Stimulated activated naive CD4-positive, alpha-beta T cell treated with Interleukin-2 at 50 U/mL for 16 hours (primary cell): ENCODE data around the gene GSTA2.
"Not testable (repeated sequence)": the region's sequence is repeated elsewhere in the genome, so short reads cannot be mapped to it uniquely, and the experiment has no call there.

Source experiments
- DNase-seq: peaks from one replicate; lab custom pipeline; 2025; lab: John Stamatoyannopoulos, UW

Gene GSTA2

GRCh38 chr6:52763322-52763916 lies at the start of gene GSTA2:
TSS of gene GSTA2 (minus strand) at chr6:52763475. CDS start at chr6:52757947, 5,528 bp downstream.
- DNase-seq, result not testable (repeated sequence)

GRCh38 chr6:52809777-52810176 lies 46.5 kb upstream of the GSTA2 start:
- DNase-seq, result not testable (repeated sequence)

DNA sequence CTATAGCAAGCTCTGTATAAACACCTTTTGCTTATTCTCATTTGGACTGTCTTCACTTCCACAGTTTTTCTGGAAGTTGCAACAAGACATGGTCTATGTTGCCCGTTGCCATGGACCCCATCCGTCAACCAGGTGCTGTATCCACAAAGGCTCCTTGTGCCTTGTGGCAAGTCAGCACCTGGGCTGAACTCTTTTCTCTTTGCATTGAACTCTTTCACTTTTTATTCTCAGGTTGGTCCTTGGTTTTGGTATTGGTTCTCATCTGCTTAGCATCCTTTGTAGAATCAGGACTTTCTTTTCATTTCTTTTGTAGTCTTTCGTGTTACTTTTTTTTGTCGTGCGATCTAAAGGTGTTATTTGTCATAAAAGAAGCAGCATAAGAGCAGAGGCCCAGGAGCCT lies 45.4 kb upstream of the GSTA2 start:
- DNase-seq, result no peak

- DNase-seq, result not testable (repeated sequence)
Observed at GRCh38 chr6:52803668-52804255, 40.5 kb upstream of the GSTA2 start, which contains the start of gene GSTA1. TSS of gene GSTA1 (minus strand) at chr6:52803816. CDS start at chr6:52799267, 4,549 bp downstream.

GRCh38 chr6:52802806-52803205 lies 39.5 kb upstream of the GSTA2 start:
- DNase-seq, result no peak

DNA sequence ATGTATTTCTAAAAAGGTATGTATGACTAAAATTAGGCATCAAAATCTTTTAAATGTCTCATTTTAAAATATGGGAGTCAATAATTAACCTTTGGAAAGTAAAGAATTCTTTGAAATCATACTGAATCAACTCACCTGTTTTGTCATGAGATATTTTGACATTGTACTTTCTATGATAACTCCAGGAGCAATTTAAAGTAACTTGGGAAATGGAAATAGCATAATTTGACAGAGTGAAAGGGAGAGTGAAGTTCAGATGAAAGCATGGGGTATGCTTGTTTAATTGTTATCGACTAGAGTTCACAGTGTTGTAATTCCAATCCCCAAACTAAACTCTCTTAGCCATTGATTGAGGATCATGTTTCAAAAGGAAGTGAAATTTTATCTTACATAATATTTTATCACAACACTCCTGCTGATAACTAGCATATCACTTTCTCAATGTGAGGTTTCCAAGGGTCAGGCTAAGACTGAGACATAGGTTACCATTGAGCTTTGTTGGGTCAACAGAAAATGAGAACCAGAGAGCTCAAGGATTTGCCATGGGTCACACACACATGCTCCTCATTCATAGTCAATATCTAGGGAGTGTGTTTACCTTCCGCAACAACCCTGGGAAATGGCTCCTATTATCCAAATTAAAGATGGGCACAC lies 38.0 kb upstream of the GSTA2 start:
- DNase-seq, result no peak

DNA sequence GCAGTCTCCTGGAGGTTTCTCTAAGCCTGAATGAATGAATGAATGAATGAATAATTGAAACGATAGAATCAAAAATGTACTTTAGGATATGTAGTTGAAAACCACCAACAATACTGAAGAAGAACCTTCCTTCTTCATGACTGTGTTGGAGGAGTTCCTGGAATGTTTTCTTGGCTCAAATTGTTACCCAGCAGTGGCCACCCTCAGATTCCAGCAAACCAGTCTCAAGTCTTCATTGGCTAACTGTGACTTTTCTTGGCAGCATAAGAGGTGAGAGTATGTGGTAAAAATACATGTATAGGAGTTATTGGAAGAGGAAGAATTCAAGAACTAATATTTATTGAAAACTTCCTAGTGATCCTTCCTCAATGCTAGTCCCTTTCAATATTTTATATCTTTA lies 36.0 kb upstream of the GSTA2 start:
- not testable (repeated sequence) for DNase-seq

DNA sequence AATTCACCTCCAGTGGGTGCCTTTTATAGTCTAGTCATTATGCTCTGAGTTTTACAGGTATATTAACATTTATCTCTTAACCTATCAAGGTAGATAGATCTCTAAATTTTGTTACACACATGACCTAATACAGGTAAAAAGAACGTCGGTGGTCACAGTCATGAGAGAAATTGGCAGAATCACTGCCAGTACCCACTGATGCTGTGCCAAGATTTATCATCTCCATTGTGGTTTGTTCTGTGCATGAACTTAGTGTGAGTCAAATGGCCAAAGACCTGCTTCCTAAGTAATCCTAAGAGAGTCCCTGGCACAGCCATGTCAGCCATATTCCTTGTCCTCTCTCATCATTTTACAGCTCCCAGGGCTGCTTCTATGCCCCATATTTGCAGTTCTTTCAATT lies 31.1 kb upstream of the GSTA2 start:
- not testable (repeated sequence) for DNase-seq

DNA sequence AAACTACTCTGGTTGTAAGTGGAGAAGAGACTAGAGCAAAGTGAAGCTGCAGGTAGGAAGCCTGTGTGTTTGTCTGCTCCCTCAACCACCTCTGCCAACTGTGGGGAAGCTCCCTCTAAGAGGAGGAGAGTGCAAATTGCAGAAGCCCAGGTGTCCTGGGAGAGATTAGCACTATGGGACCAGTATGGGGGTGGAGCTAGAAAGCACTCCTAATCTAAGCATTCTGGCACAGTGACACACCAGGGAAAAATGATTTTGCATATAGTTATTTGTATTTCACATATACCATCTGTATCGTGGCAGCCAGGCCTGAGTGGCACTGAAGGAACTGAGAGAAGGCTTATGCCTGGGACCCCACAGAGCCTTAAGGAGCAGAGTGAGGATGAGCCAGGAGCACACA lies 27.6 kb upstream of the GSTA2 start:
- DNase-seq, result no peak

- DNase-seq, result not testable (repeated sequence)
Observed at GRCh38 chr6:52789658-52790057, 26.4 kb upstream of the GSTA2 start.

- no peak for DNase-seq
Observed at GRCh38 chr6:52788478-52788877, 25.2 kb upstream of the GSTA2 start.

GRCh38 chr6:52787917-52788316 lies 24.6 kb upstream of the GSTA2 start:
- DNase-seq, result no peak

GRCh38 chr6:52786249-52786956 lies 23.1 kb upstream of the GSTA2 start:
- no peak for DNase-seq

GRCh38 chr6:52782696-52783274 lies 19.5 kb upstream of the GSTA2 start:
- not testable (repeated sequence) for DNase-seq

DNA sequence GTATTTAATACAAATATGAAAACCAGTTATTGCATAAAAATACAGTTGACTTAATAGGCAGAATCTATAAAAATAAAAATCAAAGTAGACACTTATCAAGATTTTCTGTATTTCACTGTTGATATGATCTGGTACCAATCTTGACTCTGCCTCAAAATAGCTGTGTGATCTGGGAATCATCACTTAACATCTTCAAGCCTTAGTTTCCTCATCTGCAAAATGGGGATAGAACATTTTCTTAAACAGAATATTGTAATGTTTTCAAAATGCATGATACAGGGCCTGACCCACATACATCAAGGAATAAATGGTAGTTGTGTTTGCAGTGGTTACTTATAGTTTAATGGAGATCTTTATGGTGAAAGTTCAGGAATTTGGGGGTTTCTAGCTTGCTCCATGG lies 18.9 kb upstream of the GSTA2 start:
- DNase-seq, result not testable (repeated sequence)

DNA sequence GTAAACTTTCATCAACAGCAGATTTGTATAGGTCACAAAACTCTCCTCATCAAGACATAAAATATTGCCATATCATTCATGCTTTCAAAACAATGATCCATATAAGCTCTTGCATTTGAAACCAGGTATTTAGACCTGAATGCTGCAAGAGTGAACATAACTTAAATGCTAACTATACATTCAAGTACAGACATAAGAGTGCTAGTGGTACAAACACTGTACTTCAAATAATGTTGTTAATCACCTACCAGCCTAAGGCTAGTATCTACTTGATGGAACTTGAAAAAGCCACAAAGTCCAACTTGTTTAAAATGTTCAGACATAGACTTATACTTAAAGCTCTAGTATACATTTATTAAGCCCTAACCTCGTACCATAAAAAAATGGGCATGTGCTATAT lies 16.0 kb upstream of the GSTA2 start:
- no peak for DNase-seq

GRCh38 chr6:52776711-52777351 lies 13.6 kb upstream of the GSTA2 start:
- DNase-seq, result not testable (repeated sequence)

- DNase-seq, result not testable (repeated sequence)
Observed at GRCh38 chr6:52769399-52769798, 6.1 kb upstream of the GSTA2 start.

- DNase-seq, result not testable (repeated sequence)
Observed at GRCh38 chr6:52767658-52768057, 4.4 kb upstream of the GSTA2 start.

DNA sequence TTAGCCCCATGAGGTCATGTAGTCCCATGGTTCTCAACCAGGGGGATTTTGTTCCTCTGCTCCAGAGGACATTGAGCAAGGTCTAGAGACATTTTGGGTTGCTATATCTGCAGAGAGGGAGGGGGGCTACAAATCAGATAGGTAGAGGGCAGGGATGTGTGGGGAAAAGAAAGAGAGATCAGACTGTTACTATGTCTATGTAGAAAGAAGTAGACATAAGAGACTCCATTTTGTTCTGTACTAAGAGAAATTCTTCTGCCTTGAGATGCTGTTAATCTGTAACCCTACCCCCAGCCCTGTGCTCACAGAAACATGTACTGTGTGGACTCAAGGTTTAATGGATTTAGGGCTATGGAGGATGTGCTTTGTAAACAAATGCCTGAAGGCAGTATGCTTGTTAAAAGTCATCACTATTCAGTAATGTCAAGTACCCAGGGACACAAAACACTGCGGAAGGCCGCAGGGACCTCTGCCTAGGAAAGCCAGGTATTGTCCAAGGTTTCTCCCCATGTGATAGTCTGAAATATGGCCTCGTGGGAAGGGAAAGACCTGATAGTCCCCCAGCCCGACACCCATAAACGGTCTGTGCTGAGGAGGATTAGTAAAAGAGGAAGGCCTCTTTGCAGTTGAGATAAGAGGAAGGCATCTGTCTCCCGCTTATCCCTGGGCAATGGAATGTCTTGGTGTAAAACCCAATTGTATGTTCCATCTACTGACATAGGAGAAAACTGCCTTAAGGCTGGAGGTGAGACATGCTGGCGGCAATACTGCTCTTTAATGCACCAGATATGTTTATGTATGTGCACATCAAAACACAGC lies 1.4 kb downstream of the GSTA2 start:
- DNase-seq, result not testable (repeated sequence)
